Measurements from ENCODE around the gene KCNK1. TPM values are rescaled to one million over a fixed set of nuclear protein-coding genes. Genes with fewer than 3 reads are reported as not detected.

Gene KCNK1
- total RNA-seq, 1 experiment from 2014 or later: 0.45 TPM

GRCh38 chr1:233707880-233708815 lies 94.2 kb downstream of the KCNK1 start:
- in situ Hi-C loops (cut with HindIII; ENCODE audit: low pct_unique_long_range_greater_than_20kb, low sequenced_read_pairs): no loop called here
- DNase-seq (ENCODE audit: low read depth, low spot score): no peak

- no peak for DNase-seq (ENCODE audit: low read depth, low spot score)
- in situ Hi-C loops (cut with HindIII; ENCODE audit: low pct_unique_long_range_greater_than_20kb, low sequenced_read_pairs): no loop called here
Observed at GRCh38 chr1:233710031-233710430, 96.1 kb downstream of the KCNK1 start.

- in situ Hi-C loops (cut with HindIII; ENCODE audit: low pct_unique_long_range_greater_than_20kb, low sequenced_read_pairs): no loop called here
- DNase-seq (ENCODE audit: low read depth, low spot score): no peak
Observed at GRCh38 chr1:233710507-233710906, 96.6 kb downstream of the KCNK1 start.

- in situ Hi-C loops (cut with HindIII; ENCODE audit: low pct_unique_long_range_greater_than_20kb, low sequenced_read_pairs): no loop called here
- DNase-seq (ENCODE audit: low read depth, low spot score): no peak
Observed at GRCh38 chr1:233714631-233715217, 100.8 kb downstream of the KCNK1 start.

GRCh38 chr1:233718057-233718456 lies 104.2 kb downstream of the KCNK1 start:
- DNase-seq (ENCODE audit: low read depth, low spot score): no peak
- in situ Hi-C loops (cut with HindIII; ENCODE audit: low pct_unique_long_range_greater_than_20kb, low sequenced_read_pairs): no loop called here

GRCh38 chr1:233719655-233720341 lies 105.9 kb downstream of the KCNK1 start:
- DNase-seq (ENCODE audit: low read depth, low spot score): no peak
- in situ Hi-C loops (cut with HindIII; ENCODE audit: low pct_unique_long_range_greater_than_20kb, low sequenced_read_pairs): no loop called here

- in situ Hi-C loops (cut with HindIII; ENCODE audit: low pct_unique_long_range_greater_than_20kb, low sequenced_read_pairs): no loop called here
- DNase-seq (ENCODE audit: low read depth, low spot score): no peak
Observed at GRCh38 chr1:233721004-233721595, 107.2 kb downstream of the KCNK1 start.

Small RNA genes within 50 kb of the gene (small RNA-seq; reads per million reads assigned to genes)
- 0 reads per million in 2 experiments for gene MIR4427
